ENCODE measurements around the gene SLC10A7.

GRCh38 chr4:146382194-146382593 lies 139.5 kb downstream of the SLC10A7 start:
- TF ChIP-seq CTCF (IDR thresholded peaks at IDR 0.05): no peak
- no peak for TF ChIP-seq POLR2A (IDR thresholded peaks at IDR 0.05)
